M059J (cell line): Measurements from ENCODE around the gene TMEM145. TPM values are rescaled to one million over a fixed set of nuclear protein-coding genes. Genes with fewer than 3 reads are reported as not detected.
"Not testable (repeated sequence)": the region's sequence is repeated elsewhere in the genome, so short reads cannot be mapped to it uniquely, and the experiment has no call there.

Source experiments
- DNase-seq: peaks from one replicate; pipeline ENCODE4 v3.0.0-alpha.2; 2012; ENCODE audit warnings: low read depth
- total RNA-seq: library from RNA; depleted of rRNA; stranded (reverse); fragments of >200 nt; shearing (Covaris generic); gene quantifications from 2 replicates; pipeline ENCODE4 v1.2.3, GENCODE V29; 2014

TMEM145 gene
- total RNA-seq, 1 experiment from 2014 or later = not detected

- no peak for DNase-seq
Observed at GRCh38 chr19:42313840-42314755, 989 bp downstream of the TMEM145 start.

- DNase-seq = no peak
Observed at GRCh38 chr19:42315024-42315423, 1.9 kb downstream of the TMEM145 start.

- peak; percentile 28 for DNase-seq
Observed at GRCh38 chr19:42316223-42317211, 3.4 kb downstream of the TMEM145 start.

- DNase-seq = no peak
Observed at GRCh38 chr19:42317535-42317934, 4.4 kb downstream of the TMEM145 start.

- no peak for DNase-seq
Observed at GRCh38 chr19:42322305-42322704, 9.2 kb downstream of the TMEM145 start.

- no peak for DNase-seq
Observed at GRCh38 chr19:42323473-42323851, 10.4 kb downstream of the TMEM145 start.

GRCh38 chr19:42323852-42324654 lies 10.9 kb downstream of the TMEM145 start:
- no peak for DNase-seq

GRCh38 chr19:42324655-42325307 lies 11.7 kb downstream of the TMEM145 start:
- DNase-seq = no peak

GRCh38 chr19:42325308-42325895 lies 12.3 kb downstream of the TMEM145 start, which contains the start of gene MEGF8:
Gene MEGF8 (plus strand): TSS chr19:42325635. CDS start chr19:42326244, 609 bp downstream.
- DNase-seq = peak; percentile 99

- DNase-seq = no peak
Observed at GRCh38 chr19:42325896-42326771, 13.0 kb downstream of the TMEM145 start.

- DNase-seq = no peak
Observed at GRCh38 chr19:42326969-42327368, 13.9 kb downstream of the TMEM145 start.

- DNase-seq = no peak
Observed at GRCh38 chr19:42327381-42327780, 14.3 kb downstream of the TMEM145 start.

GRCh38 chr19:42328106-42328505 lies 15.0 kb downstream of the TMEM145 start:
- DNase-seq = no peak

- no peak for DNase-seq
Observed at GRCh38 chr19:42328854-42329253, 15.7 kb downstream of the TMEM145 start.

- DNase-seq = no peak
Observed at GRCh38 chr19:42330241-42330711, 17.2 kb downstream of the TMEM145 start.

- DNase-seq = not testable (repeated sequence)
Observed at GRCh38 chr19:42331333-42331732, 18.2 kb downstream of the TMEM145 start.

- DNase-seq = no peak
Observed at GRCh38 chr19:42332059-42332458, 18.9 kb downstream of the TMEM145 start.

GRCh38 chr19:42333018-42333417 lies 19.9 kb downstream of the TMEM145 start:
- DNase-seq = no peak

- no peak for DNase-seq
Observed at GRCh38 chr19:42333975-42334696, 21.0 kb downstream of the TMEM145 start.
